ENCODE measurements around the gene SEMA4B. TPM values are rescaled to one million over a fixed set of nuclear protein-coding genes. Genes with fewer than 3 reads are reported as not detected.
A peak's percentile ranks its signal among the peaks of the same experiment; 100 is the strongest.

The SEMA4B gene
- total RNA-seq, 4 donors from 2014 or later, result 81.7 to 146 (median 116) TPM

- peak overlapping the region; percentile 4 for H3K27ac ChIP-seq
- no peaks in the 10 kb centered on the region for H3K9me3 ChIP-seq
- 70% methylated on average over 3 of the region's 5 CpGs for WGBS
- H3K4me1 ChIP-seq, result peaks cover 27% of the 10 kb centered on the region
- TF ChIP-seq POLR2A (IDR thresholded peaks at IDR 0.05), result no peak
- TF ChIP-seq POLR2AphosphoS5 (IDR thresholded peaks at IDR 0.05), result no peak
- TF ChIP-seq CTCF (IDR thresholded peaks at IDR 0.05), result no peak
- no peak overlapping the region for H3K4me3 ChIP-seq
- DNase-seq (ENCODE audit: low spot score in 2 of 2), result no peak
- H3K36me3 ChIP-seq, result no peaks in the 10 kb centered on the region
- H3K27me3 ChIP-seq, result no peaks in the 10 kb centered on the region
Measured at GRCh38 chr15:90261811-90262210, 60.7 kb downstream of the SEMA4B start.

GRCh38 chr15:90262426-90262825 is 61.3 kb downstream of the SEMA4B start:
- no peak for DNase-seq (ENCODE audit: low spot score in 2 of 2)
- Histone ChIP-seq H3K4me1 (peaks cover 33% of the 10 kb centered on the region), H3K9me3 (no peaks in the 10 kb centered on the region), H3K27me3 (no peaks in the 10 kb centered on the region), H3K4me3 (no peak overlapping the region), H3K36me3 (no peaks in the 10 kb centered on the region), H3K27ac (peak overlapping the region; percentile 4)
- TF ChIP-seq EP300 (IDR thresholded peaks at IDR 0.05), result no peak
- TF ChIP-seq POLR2AphosphoS5 (IDR thresholded peaks at IDR 0.05), result no peak
- TF ChIP-seq POLR2A (IDR thresholded peaks at IDR 0.05), result no peak
- TF ChIP-seq CTCF (IDR thresholded peaks at IDR 0.05), result no peak
- WGBS, result 57% methylated on average over 5 of the region's 5 CpGs

DNA sequence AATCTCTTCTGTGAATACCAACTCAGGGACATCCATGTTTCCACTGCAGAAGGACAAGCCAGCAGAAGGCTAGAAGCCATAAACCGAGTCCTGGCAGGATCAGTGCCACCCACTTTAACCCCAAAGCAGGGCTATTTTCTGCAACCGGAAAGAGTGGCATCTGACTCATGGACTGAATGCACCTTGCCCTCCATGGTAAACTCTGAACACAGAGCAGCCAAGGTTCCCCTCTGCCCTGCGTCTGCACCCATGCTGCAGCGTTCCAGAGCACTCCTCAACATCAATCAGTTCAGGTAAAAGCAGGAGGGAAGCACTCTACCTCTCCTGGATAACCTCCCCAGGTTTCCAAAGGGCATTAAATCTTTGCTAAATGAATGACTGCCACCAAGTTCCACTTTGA is 63.5 kb downstream of the SEMA4B start:
- peak overlapping the region; percentile 84 for H3K4me3 ChIP-seq
- 34% methylated on average over 4 of the region's 4 CpGs for WGBS
- no peaks in the 10 kb centered on the region for H3K9me3 ChIP-seq
- peak overlapping the region; percentile 99 for H3K27ac ChIP-seq
- H3K4me1 ChIP-seq, result peaks cover 51% of the 10 kb centered on the region
- H3K36me3 ChIP-seq, result peaks cover under 1% of the 10 kb centered on the region
- DNase-seq (ENCODE audit: low spot score in 2 of 2), result no peak
- H3K27me3 ChIP-seq, result no peaks in the 10 kb centered on the region
- TF ChIP-seq POLR2AphosphoS5 (IDR thresholded peaks at IDR 0.05), result no peak
- TF ChIP-seq CTCF (IDR thresholded peaks at IDR 0.05), result no peak
- no peak for TF ChIP-seq EP300 (IDR thresholded peaks at IDR 0.05)
- TF ChIP-seq POLR2A (IDR thresholded peaks at IDR 0.05), result no peak

DNA sequence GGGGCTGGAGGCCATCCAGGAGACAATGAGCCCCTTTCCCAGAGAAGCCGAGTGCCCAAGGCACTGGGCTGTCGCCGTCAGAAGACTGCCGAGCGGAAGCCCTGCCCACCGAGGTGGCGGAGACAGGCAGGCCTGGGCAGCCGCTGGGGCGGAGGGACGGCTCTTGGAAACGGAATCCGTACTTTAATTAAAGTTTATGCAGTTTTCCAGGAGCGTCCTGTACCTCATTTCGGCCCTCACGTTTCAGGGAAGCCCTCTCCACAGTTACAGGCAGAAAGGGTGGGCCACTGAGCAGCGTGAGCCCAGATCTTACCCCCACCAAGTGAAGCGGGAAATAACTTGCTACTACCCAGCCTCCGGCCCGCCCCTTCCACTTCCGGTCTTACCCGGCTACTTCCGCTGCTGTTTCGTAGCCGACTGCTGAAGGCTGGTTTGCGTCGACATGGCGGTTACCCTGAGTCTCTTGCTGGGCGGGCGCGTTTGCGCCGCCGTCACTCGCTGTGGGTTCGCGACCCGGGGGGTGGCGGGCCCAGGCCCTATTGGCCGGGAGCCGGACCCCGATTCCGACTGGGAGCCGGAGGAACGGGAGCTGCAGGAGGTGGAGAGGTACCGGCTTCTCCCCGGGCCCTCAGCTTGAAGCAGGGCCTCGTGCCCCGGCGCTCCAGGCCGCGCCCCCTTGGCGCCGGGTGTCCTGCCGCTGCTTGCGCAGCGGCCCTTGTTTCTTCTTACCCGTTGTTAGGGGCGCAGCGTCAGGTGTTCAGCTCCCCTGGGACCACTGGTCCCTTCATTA is 64.3 kb downstream of the SEMA4B start, which contains the start of gene NGRN:
NGRN (plus strand) TSS at position 402 of the 790 bp plus-strand sequence; CDS start at position 443, 41 bp downstream.
- no peaks in the 10 kb centered on the region for H3K27me3 ChIP-seq
- TF ChIP-seq POLR2A (IDR thresholded peaks at IDR 0.05) (peak; percentile 51 to 77), EP300 (IDR thresholded peaks at IDR 0.05) (no peak), POLR2AphosphoS5 (IDR thresholded peaks at IDR 0.05) (peak; percentile 68 to 87 (median 77))
- H3K9me3 ChIP-seq, result no peaks in the 10 kb centered on the region
- H3K27ac ChIP-seq, result peak within 1 kb of the TSS; percentile 99
- H3K4me1 ChIP-seq, result peaks cover 58% of the 10 kb centered on the region
- peak; percentile 96 for DNase-seq (ENCODE audit: low spot score in 2 of 2)
- peak within 1 kb of the TSS; percentile 84 for H3K4me3 ChIP-seq
- 0% methylated on average over 16 of the region's 59 CpGs for WGBS
- peaks cover 9% of the 10 kb centered on the region for H3K36me3 ChIP-seq

DNA sequence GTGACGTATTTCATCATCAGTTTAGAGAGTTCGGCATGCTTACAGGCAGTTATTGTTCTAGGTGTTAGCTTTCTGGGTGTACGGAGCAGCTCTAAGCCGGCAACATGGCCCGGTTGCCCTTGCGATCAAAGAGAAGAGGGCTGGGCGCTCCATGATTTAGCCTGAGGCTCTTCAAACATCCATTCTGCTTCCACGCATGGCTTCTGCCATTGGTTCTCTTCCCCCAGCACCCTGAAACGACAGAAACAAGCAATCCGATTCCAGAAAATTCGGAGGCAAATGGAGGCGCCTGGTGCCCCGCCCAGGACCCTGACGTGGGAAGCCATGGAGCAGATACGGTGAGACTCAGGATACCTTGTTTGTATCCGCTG is 64.9 kb downstream of the SEMA4B start:
- TF ChIP-seq CTCF (IDR thresholded peaks at IDR 0.05), result no peak
- TF ChIP-seq EP300 (IDR thresholded peaks at IDR 0.05), result no peak
- TF ChIP-seq POLR2AphosphoS5 (IDR thresholded peaks at IDR 0.05), result no peak
- no peak for TF ChIP-seq POLR2A (IDR thresholded peaks at IDR 0.05)
- H3K4me1 ChIP-seq, result peaks cover 58% of the 10 kb centered on the region
- no peaks in the 10 kb centered on the region for H3K9me3 ChIP-seq
- H3K36me3 ChIP-seq, result peaks cover 15% of the 10 kb centered on the region
- 0% methylated on average over 15 of the region's 16 CpGs for WGBS
- peak overlapping the region; percentile 84 for H3K4me3 ChIP-seq
- no peaks in the 10 kb centered on the region for H3K27me3 ChIP-seq
- peak overlapping the region; percentile 99 for H3K27ac ChIP-seq
- DNase-seq (ENCODE audit: low spot score in 2 of 2), result no peak
